Measurements from ENCODE around the gene PALD1.

GRCh38 chr10:70597856-70598815, 119.6 kb downstream of the PALD1 start:
- no peak for TF ChIP-seq CTCF (IDR thresholded peaks at IDR 0.05)
- TF ChIP-seq POLR2A (IDR thresholded peaks at IDR 0.05): no peak

Measured in lower leg skin (tissue), 3 donors.